ENCODE measurements around the gene MET.

MET gene

DNA sequence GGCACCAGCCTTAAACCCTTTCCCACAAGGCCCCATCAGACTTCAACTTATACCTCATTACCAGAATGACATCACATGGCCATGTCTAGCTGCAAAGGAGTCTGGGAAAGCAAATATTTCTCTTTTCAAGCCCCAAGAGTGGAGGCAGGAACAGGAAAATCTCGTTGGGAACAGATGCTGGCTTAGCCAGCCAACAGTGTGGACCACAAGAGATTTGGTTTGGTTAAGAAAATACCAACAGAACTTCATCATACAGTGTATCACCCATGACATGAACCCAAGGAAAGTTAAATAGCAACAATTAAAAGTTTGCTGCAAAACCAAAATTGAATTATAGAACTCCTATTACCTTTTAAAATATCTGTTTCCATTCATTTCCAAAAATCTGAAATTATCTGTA is 2.2 kb upstream of the MET start:
- no peak for TF ChIP-seq TAF1 (IDR thresholded peaks at IDR 0.05; ENCODE audit: low read depth)
- TF ChIP-seq, protein P1, sequence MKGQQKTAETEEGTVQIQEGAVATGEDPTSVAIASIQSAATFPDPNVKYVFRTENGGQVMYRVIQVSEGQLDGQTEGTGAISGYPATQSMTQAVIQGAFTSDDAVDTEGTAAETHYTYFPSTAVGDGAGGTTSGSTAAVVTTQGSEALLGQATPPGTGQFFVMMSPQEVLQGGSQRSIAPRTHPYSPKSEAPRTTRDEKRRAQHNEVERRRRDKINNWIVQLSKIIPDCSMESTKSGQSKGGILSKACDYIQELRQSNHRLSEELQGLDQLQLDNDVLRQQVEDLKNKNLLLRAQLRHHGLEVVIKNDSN (IDR thresholded peaks at IDR 0.05) = no peak
- no peak for TF ChIP-seq ZBTB7A (IDR thresholded peaks at IDR 0.05; ENCODE audit: low read depth)
- TF ChIP-seq TEAD4 (IDR thresholded peaks at IDR 0.05) = no peak
- TF ChIP-seq FOXM1 (IDR thresholded peaks at IDR 0.05; ENCODE audit: borderline replicate concordance, low read depth) = no peak
- no peak for TF ChIP-seq CEBPB (IDR thresholded peaks at IDR 0.05)
- TF ChIP-seq TCF12 (IDR thresholded peaks at IDR 0.05; ENCODE audit: low read depth) = no peak
- TF ChIP-seq EGR1 (IDR thresholded peaks at IDR 0.05) = no peak
- no peak for TF ChIP-seq YY1 (IDR thresholded peaks at IDR 0.05; ENCODE audit: low read depth)
- no peak for TF ChIP-seq NFIC (IDR thresholded peaks at IDR 0.05)
- TF ChIP-seq, protein P2, sequence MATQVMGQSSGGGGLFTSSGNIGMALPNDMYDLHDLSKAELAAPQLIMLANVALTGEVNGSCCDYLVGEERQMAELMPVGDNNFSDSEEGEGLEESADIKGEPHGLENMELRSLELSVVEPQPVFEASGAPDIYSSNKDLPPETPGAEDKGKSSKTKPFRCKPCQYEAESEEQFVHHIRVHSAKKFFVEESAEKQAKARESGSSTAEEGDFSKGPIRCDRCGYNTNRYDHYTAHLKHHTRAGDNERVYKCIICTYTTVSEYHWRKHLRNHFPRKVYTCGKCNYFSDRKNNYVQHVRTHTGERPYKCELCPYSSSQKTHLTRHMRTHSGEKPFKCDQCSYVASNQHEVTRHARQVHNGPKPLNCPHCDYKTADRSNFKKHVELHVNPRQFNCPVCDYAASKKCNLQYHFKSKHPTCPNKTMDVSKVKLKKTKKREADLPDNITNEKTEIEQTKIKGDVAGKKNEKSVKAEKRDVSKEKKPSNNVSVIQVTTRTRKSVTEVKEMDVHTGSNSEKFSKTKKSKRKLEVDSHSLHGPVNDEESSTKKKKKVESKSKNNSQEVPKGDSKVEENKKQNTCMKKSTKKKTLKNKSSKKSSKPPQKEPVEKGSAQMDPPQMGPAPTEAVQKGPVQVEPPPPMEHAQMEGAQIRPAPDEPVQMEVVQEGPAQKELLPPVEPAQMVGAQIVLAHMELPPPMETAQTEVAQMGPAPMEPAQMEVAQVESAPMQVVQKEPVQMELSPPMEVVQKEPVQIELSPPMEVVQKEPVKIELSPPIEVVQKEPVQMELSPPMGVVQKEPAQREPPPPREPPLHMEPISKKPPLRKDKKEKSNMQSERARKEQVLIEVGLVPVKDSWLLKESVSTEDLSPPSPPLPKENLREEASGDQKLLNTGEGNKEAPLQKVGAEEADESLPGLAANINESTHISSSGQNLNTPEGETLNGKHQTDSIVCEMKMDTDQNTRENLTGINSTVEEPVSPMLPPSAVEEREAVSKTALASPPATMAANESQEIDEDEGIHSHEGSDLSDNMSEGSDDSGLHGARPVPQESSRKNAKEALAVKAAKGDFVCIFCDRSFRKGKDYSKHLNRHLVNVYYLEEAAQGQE (IDR thresholded peaks at IDR 0.05; ENCODE audit: low read depth) = no peak
- no peak for TF ChIP-seq RAD21 (IDR thresholded peaks at IDR 0.05; ENCODE audit: low read depth)
- no peak for TF ChIP-seq EP300 (IDR thresholded peaks at IDR 0.05; ENCODE audit: borderline replicate concordance)
- no peak for TF ChIP-seq CREB1 (IDR thresholded peaks at IDR 0.05; ENCODE audit: low read depth)
- TF ChIP-seq, protein P3, sequence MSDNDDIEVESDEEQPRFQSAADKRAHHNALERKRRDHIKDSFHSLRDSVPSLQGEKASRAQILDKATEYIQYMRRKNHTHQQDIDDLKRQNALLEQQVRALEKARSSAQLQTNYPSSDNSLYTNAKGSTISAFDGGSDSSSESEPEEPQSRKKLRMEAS (IDR thresholded peaks at IDR 0.05) = no peak

DNA sequence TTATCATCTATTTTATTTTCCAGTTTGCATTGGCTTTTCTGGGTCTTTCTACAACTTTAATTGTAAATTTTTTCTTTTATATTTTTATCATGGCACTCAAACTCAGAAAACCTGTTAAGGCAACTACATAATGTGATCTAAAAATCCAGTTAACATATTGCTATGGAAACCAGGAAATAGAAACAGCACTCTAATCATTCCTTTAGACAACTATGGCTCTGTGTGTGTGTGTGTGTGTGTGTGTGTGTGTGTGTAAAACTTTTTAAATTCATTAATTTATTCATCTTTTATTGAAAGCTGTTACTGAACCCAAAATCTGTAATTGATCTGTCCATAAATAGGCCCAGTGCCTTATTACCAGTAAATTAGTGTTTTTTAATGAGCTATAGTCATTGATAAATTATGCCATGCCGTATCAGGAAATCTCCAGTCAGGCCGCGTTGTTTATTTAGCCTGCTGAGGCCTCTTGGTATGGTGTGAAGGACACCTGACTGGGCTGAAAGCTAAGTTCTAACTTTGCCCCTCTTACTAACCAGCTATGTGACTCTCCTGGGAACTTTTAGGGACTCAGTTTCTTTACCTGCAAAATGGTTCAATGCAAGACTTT is 1.5 kb upstream of the MET start:
- no peak for TF ChIP-seq TCF12 (IDR thresholded peaks at IDR 0.05; ENCODE audit: low read depth)
- TF ChIP-seq, protein P1 (IDR thresholded peaks at IDR 0.05) = no peak
- TF ChIP-seq CEBPB (IDR thresholded peaks at IDR 0.05) = no peak
- no peak for TF ChIP-seq CREB1 (IDR thresholded peaks at IDR 0.05; ENCODE audit: low read depth)
- TF ChIP-seq NFIC (IDR thresholded peaks at IDR 0.05) = no peak
- TF ChIP-seq TAF1 (IDR thresholded peaks at IDR 0.05; ENCODE audit: low read depth) = no peak
- no peak for TF ChIP-seq EP300 (IDR thresholded peaks at IDR 0.05; ENCODE audit: borderline replicate concordance)
- TF ChIP-seq ZBTB7A (IDR thresholded peaks at IDR 0.05; ENCODE audit: low read depth) = no peak
- no peak for TF ChIP-seq YY1 (IDR thresholded peaks at IDR 0.05; ENCODE audit: low read depth)
- no peak for TF ChIP-seq RAD21 (IDR thresholded peaks at IDR 0.05; ENCODE audit: low read depth)
- TF ChIP-seq, protein P3 (IDR thresholded peaks at IDR 0.05) = no peak
- TF ChIP-seq TEAD4 (IDR thresholded peaks at IDR 0.05) = no peak
- TF ChIP-seq, protein P2 (IDR thresholded peaks at IDR 0.05; ENCODE audit: low read depth) = no peak

DNA sequence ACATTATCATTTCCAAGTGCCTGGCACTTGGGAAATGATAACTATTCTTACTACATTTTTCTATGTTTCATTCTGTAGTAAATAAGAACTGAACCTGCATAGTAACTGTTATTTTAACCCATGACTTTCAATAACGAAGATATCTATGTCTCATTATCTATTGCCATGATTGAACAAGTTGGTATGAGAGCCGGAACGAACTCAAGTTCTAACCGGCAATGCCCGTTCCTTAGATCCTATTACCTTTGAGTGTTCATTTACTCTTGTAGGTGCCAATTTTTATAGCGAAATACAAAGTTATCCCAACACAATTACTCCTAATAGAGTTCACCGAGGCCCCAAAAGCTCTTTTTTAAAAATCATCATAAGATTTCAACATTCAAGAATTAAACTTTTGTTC is 885 bp upstream of the MET start:
- TF ChIP-seq, protein P1 (IDR thresholded peaks at IDR 0.05) = no peak
- TF ChIP-seq EGR1 (IDR thresholded peaks at IDR 0.05) = no peak
- no peak for TF ChIP-seq EP300 (IDR thresholded peaks at IDR 0.05; ENCODE audit: borderline replicate concordance)

DNA sequence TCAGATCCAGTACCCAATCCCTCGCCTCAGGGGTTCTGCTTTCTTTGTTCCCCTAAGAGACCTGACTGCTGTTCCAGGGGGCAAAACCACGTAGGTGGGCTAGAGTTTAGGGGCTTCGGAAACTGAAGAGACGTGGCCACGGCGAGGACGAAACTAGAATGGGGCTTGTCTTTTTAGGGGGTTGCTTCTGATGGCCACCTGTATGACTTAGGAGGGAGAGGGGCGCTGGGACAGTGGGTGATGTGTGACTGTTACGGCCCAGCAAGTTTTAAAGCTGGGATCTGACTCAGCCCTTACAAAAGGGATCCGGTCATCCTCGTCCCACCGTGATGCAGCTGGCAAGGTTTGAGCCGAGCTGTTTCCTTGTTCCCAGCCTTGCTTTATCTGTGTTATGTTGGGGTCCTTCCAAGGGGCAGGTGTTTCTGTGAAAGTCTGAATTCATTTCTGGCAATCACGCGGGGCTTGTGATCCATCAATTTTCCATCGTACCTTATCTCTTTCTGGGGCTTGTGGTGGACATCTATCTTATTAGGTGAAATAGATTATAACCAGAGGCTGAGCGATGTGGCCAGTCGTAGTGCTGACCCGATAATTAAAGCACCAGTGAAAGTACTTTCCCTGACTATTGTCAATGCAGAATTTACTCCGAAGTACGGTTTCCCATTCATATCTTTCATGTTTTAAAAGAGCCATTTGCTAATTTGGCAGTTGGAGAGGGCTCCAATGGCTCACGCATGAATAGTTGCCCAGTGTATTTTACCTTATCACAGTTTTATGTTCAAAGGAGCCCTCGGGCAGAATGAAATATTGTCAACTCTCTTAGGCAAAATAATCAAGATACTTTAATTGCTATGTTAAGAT is 830 bp downstream of the MET start:
- TF ChIP-seq TEAD4 (IDR thresholded peaks at IDR 0.05) (no peak), ZBTB7A (IDR thresholded peaks at IDR 0.05; ENCODE audit: low read depth) (peak; percentile 54; the same call in 1 of the 2 replicates), RAD21 (IDR thresholded peaks at IDR 0.05; ENCODE audit: low read depth) (no peak), CEBPB (IDR thresholded peaks at IDR 0.05) (no peak), FOXM1 (IDR thresholded peaks at IDR 0.05; ENCODE audit: borderline replicate concordance, low read depth) (no peak)
- TF ChIP-seq, protein P3 (IDR thresholded peaks at IDR 0.05) = no peak

DNA sequence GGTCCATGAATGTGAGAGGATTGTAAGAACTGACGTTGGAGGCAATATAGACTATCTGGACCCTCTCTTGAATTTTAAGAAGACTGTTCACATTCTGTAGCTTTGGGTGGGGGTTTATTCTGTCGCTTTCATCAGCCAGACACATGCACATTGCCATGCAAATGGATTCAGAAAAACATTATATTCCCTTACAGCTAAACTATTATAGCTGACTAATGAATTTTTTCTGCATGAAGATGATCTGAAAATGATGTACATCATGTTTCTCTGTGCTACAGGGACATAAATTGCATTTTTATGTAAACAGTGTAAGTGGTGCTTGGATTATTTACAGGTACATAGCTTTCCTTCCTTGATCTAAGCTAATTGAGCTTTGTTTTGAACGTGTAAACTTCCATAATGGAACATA is 1.5 kb downstream of the MET start:
- TF ChIP-seq CEBPB (IDR thresholded peaks at IDR 0.05) = no peak
